Measurements from ENCODE around the gene SEMA3E.

SEMA3E gene

DNA sequence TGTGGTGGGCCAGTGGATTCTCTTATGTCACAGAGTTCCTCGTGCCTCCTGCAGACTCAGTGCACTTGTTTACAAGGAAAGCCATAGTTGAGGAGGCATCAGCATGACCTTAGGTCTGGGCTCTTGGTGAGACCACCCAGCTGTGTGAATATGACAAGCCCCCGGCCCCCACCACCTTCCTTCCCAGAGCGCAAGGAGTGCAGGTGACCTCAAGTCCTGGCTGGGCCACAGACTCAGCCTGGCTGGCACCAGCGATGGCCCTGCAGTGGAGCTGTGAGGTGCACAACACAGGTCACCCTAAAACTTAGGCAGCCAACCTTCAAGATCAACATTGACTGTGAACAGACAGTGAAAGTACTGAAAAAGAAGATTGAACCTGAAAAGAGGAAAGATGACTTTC lies 14.2 kb upstream of the SEMA3E start:
- FAIRE-seq = no peak
- no peak for TF ChIP-seq POLR2A (IDR thresholded peaks at IDR 0.05; ENCODE audit: low read depth, low read length)
- DNase-seq (ENCODE audit: insufficient read length, low spot score) = no peak

DNA sequence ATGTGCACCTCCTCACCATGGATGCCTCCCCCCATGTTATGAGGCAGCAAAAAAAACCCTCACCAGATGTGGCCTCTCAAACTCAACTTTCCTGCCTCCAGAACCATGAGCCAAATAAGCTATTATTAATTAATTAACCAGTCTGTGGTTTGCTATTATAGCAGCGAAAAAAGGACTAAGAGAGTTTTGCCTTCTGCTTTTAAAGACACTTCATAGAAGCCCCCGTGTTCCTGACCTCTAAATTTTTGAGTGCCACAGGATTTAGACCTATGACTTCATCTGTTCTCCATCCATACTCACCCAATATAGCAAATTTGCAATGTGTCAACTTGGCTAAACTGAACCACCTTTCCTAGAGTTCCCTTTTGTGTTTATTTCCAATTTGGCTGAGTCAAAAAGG lies 9.2 kb upstream of the SEMA3E start:
- no peak for FAIRE-seq
- no peak for DNase-seq (ENCODE audit: insufficient read length, low spot score)
- no peak for TF ChIP-seq POLR2A (IDR thresholded peaks at IDR 0.05; ENCODE audit: low read depth, low read length)

GRCh38 chr7:83655951-83656556 lies 7.1 kb upstream of the SEMA3E start:
- no peak for TF ChIP-seq POLR2A (IDR thresholded peaks at IDR 0.05; ENCODE audit: low read depth, low read length)
- DNase-seq (ENCODE audit: insufficient read length, low spot score) (no peak), FAIRE-seq (peak; percentile 81)

DNA sequence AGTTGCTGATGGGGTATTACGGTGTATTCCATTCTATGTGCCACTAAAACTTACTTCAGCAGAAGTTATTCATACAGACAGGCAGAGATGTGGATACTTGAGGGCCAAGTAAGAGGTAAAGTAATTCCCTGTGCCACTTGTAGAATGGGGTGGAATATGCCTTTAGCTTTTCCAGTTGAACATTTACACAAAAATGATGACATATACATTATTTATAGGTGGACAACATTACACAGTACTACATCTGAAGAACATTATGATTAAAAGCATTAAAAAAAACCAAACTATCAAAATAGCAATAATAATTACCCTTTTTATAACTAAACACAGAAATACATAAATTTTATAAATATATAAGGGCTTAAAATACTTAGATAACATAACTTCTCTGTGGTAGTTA lies 3.5 kb upstream of the SEMA3E start:
- FAIRE-seq (no peak), DNase-seq (ENCODE audit: insufficient read length, low spot score) (no peak)
- TF ChIP-seq POLR2A (IDR thresholded peaks at IDR 0.05; ENCODE audit: low read depth, low read length) = no peak

- FAIRE-seq (no peak), DNase-seq (ENCODE audit: insufficient read length, low spot score) (no peak)
- TF ChIP-seq POLR2A (IDR thresholded peaks at IDR 0.05; ENCODE audit: low read depth, low read length) = no peak
Observed at GRCh38 chr7:83649701-83650100, 762 bp upstream of the SEMA3E start.

DNA sequence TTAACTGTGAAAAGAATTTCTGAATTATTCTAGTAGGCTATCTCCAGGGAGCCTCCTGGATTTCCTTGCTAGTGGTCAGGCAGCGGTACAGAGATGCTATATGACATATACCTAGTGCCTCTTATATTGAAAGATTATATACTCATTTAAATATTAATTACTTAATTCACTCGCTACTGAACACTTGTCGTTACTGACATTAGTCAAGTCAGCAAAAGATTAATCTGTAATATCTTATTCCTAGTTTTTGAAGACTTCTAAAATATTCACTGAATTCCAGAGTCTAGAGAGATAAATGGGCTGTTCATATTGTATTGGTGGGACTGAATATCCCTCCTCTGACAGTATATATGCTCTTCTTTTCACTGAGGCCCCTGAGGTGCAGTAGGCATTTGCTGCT lies 2.9 kb downstream of the SEMA3E start:
- TF ChIP-seq POLR2A (IDR thresholded peaks at IDR 0.05; ENCODE audit: low read depth, low read length) = no peak
- no peak for FAIRE-seq
- DNase-seq (ENCODE audit: insufficient read length, low spot score) = no peak

GRCh38 chr7:83643739-83644138 lies 5.2 kb downstream of the SEMA3E start:
- DNase-seq (ENCODE audit: insufficient read length, low spot score) (no peak), FAIRE-seq (no peak)
- no peak for TF ChIP-seq POLR2A (IDR thresholded peaks at IDR 0.05; ENCODE audit: low read depth, low read length)

DNA sequence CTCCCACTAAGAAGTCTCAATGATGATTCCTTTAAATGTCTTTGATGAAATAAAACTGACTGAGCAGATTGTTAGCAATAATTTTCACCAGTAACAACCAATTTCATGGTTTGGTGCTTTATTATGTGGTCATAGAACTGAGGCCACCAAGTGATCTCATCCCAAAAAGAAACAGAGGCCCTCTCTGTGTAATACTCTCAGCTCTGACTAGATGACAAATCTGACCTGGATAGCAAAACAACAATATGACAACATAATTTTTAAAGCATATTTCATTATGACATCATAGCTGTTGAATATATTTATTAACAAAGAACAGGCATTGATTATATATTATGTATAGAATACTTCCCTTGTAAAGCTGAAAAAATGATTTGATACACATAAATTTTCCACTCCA lies 5.9 kb downstream of the SEMA3E start:
- DNase-seq (ENCODE audit: insufficient read length, low spot score) (no peak), FAIRE-seq (no peak)
- no peak for TF ChIP-seq POLR2A (IDR thresholded peaks at IDR 0.05; ENCODE audit: low read depth, low read length)

GRCh38 chr7:83640731-83641537 lies 8.0 kb downstream of the SEMA3E start:
- no peak for TF ChIP-seq POLR2A (IDR thresholded peaks at IDR 0.05; ENCODE audit: low read depth, low read length)
- DNase-seq (ENCODE audit: insufficient read length, low spot score) (no peak), FAIRE-seq (no peak)

DNA sequence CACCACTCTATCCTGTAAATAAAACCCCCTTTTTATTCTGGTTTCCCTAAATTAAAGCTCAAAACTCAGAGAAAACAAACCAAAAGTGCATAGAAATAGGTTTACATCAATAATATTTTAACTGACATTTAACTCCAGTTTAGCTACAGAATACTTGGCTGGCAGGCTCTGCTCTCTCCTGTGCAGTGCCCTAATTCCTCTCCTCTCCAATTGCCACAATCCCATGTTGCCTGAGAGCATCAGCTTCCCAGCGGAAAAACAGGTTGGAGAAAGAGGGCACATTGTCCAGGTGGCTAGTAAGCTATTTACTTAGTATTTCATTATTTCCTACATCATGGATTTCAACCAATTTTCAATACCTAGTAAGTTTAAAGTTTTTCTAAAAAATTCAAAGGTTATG lies 8.7 kb downstream of the SEMA3E start:
- no peak for DNase-seq (ENCODE audit: insufficient read length, low spot score)
- FAIRE-seq = no peak

GRCh38 chr7:83633516-83633915 lies 15.4 kb downstream of the SEMA3E start:
- no peak for DNase-seq (ENCODE audit: insufficient read length, low spot score)
- FAIRE-seq = no peak
- no peak for TF ChIP-seq POLR2A (IDR thresholded peaks at IDR 0.05; ENCODE audit: low read depth, low read length)

More for the DNA sequence above, 8.7 kb downstream of the SEMA3E start:
- no peak for TF ChIP-seq POLR2A (IDR thresholded peaks at IDR 0.05; ENCODE audit: low read depth, low read length)

DNA sequence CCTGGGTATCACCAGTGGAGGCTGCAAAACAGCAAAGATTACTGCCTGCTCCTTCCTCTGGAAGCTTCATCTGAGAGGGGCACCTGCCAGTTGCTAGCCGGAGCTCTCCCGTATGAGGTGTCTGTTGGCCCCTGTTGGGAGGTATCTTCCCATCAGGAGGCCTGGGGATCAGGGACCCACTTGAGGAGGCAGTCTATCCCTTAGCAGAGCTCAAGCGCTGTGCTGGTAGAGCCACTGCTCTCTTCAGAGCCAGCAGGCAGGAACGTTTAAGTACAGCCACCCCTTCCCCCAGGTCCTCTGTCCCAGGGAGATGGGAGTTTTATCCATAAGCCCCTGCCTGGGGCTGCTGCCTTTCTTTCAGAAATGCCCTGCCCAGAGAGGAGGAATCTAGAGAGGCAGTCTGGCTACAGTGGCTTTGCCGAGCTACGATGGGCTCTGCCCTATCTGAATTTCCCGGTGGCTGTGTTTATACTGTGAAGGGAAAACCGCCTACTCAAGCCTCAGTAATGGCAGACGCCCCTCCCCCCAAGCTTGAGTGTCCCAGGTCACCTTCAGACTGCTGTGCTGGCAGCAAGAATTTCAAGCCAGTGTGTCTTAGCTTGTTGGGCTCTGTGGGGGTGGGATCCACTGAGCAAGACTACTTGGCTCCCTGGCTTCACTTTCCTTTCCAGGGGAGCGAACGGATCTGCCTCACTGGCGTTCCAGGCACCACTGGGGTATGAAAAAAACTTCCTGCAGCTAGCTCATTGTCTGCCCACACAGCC lies 19.6 kb downstream of the SEMA3E start:
- FAIRE-seq (no peak), DNase-seq (ENCODE audit: insufficient read length, low spot score) (no peak)

DNA sequence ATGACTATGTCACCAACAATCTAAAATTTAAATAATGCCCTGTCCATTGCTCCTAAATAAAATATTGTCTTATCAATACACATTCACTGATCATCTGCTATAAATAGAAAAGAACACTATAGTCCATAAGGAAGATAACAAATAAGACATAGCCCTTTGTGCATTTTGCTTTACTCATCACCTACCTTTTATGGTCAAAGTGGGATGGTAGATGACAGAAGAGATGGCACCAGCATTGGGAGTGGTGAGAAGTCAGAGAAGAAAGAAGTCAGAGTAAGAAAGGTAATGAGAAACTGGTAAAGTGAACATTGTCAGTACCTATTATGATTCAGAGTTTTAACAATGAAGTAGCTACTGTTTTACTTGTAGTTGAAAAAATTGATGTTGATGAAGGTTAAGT lies 31.1 kb downstream of the SEMA3E start:
- no peak for TF ChIP-seq POLR2A (IDR thresholded peaks at IDR 0.05; ENCODE audit: low read depth, low read length)
- FAIRE-seq (no peak), DNase-seq (ENCODE audit: insufficient read length, low spot score) (no peak)

More for the DNA sequence above, 19.6 kb downstream of the SEMA3E start:
- no peak for TF ChIP-seq POLR2A (IDR thresholded peaks at IDR 0.05; ENCODE audit: low read depth, low read length)

DNA sequence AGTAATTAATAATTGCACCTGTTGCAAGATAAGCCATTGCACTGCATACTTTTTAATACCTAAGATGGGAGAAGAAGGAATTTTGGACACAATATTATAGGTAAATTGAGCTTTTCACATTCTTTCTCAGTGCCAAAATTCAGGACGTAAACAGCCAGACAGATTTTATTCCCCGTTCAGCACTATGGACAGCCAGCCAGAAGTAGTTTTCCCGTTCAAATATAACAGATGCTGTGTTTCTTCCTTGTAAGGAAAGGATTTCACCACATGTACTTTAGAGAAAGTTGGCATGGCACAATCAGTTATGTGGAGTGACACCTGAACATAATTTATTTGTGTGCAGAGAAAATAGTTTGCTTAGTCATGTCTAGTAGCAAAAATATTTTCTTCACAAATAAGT lies 34.8 kb downstream of the SEMA3E start:
- DNase-seq (ENCODE audit: insufficient read length, low spot score) (no peak), FAIRE-seq (no peak)
- no peak for TF ChIP-seq POLR2A (IDR thresholded peaks at IDR 0.05; ENCODE audit: low read depth, low read length)

All from H54 (cell line).